NOMO-1 (cell line): ENCODE data around the gene INSR.

ENCODE experiments used
- DNase-seq, 2 experiments: peaks; one replicate each; lab custom pipeline; 2025; ENCODE audit not compliant: unreplicated experiment in 2 of 2; lab: John Stamatoyannopoulos, UW

Gene INSR

DNA sequence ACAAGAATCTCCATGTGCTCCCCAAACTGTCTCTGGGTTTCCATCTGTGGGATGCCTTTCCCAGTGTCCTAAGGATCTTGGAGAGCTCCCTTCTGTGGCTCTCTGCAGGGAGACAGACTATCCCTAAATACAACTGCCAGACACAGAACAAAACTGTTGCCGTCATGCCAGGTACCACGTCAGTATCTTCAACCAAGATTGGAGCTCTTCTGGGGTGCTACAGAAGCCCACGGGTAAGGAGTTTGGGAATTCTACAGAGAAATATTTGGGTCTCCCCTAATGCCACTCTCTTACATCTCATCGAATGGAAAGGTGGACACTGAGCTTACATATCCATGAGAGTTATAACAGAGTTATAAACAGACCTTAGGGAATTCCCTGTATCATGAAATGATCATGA, 230.9 kb downstream of the INSR start:
- DNase-seq = no peak
